GM12891 (cell line): ENCODE results near the gene GDPD2.
A peak's percentile ranks its signal among the peaks of the same experiment; 100 is the strongest.

Experiments
- DNase-seq: peaks from one replicate; pipeline ENCODE4 v3.0.0; 2011; ENCODE audit warnings: low spot score; ENCODE audit not compliant: insufficient read length
- FAIRE-seq: peaks from 2 replicates; lab custom pipeline; 2011; peaks lifted over from hg19 to GRCh38; lab: Jason Lieb, UNC
- PAX5 ChIP-seq: IDR thresholded peaks from 2 replicates; pipeline ENCODE4 v1.6.1; 2011; ENCODE audit warnings: low read length, moderate library complexity, mild to moderate bottlenecking; ENCODE audit not compliant: insufficient read depth, severe bottlenecking
- POLR2A ChIP-seq: IDR thresholded peaks from 2 replicates; pipeline ENCODE4 v1.6.1; 2011; ENCODE audit warnings: low read depth, low read length, control low read depth
- POLR2AphosphoS5 ChIP-seq: IDR thresholded peaks from 2 replicates; pipeline ENCODE4 v1.6.1; 2011; ENCODE audit warnings: low read depth, low read length, control low read depth
- POU2F2 ChIP-seq: IDR thresholded peaks from 2 replicates; pipeline ENCODE4 v1.6.1; 2011; ENCODE audit warnings: low read depth, mild to moderate bottlenecking, control low read depth, low read length, moderate library complexity
- SPI1 ChIP-seq: IDR thresholded peaks from 2 replicates; pipeline ENCODE4 v1.6.1; 2011; ENCODE audit warnings: low read depth, low read length, control low read depth
- TAF1 ChIP-seq: IDR thresholded peaks from 2 replicates; pipeline ENCODE4 v1.6.1; 2011; ENCODE audit warnings: low read depth, low read length, control low read depth

Gene GDPD2

DNA sequence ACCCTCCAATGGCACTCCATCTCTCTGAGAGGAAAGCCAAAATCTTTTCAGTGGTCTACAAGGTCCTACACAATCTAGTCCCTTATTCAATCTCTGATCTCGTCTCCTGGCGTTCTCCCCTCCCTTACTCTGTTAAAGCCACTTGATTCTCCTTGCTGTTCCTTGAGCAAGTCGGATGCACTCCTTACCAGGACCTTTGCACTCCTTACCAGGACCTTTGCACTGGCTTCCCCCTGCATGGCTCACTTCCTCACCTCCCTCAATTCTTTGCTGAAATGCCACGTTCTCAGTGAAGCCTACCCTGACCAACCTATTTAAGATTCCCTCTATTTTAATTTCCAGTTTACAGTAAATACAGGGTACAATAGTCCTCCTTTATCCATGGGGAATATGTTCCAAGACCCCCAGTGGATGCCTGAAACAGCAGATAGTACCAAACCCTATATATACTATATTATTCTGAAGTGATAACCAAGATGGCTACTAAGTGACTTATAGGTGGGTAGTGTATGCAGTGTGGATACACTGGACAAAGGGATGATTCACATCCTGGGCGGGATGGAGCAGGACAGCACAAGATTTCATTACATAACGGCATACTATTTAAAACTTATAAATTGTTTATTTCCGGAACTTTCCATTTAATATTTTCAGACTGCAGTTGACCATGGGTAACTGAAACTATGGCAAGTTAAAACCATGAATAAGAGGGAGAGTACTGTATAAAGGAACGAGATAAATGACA is 15.0 kb downstream of the GDPD2 start:
- TF ChIP-seq SPI1, result no peak
- no peak for TF ChIP-seq POU2F2
- FAIRE-seq (peak; percentile 23), DNase-seq (no peak)

DNA sequence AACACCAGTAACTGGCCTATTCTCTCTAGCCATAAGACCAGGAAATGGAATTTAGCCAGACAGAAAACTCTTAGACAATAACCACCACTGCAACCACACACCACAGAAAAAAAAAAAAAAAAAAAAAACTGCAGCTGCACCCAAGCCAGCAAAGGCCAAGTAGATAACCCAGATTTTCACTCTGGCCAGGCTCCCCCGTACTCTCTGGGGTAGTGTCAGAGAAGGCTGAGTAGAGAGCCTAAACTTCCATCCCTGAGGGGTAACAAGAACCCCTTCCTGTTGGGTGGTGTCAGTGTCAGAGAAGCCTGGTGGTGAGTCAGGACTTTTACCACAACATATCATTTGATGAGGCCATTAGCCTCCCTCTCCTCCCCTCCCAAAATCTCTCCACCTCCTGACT is 15.9 kb downstream of the GDPD2 start:
- TF ChIP-seq POLR2AphosphoS5 (no peak), PAX5 (no peak), TAF1 (no peak), SPI1 (no peak), POU2F2 (no peak), POLR2A (no peak)
- DNase-seq (no peak), FAIRE-seq (peak; percentile 50)

DNA sequence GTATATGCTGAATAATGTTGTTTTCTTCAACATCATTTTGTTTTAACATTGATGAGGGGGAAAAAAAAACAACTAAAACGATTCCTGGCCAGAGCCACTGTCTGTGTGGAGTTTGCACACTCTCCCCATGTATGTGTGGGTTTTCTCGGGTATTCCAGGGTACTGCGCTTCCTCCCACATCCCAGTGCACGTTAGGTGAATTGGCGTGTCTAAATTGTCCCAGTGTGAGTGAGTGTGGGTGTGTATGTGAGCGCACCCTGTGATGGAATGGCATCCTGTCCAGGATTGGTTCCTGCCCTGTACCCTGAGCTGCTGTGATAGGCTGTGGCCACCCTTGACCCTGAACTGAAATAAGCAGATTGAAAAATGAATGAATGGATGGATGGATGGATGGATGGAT is 19.1 kb downstream of the GDPD2 start:
- no peak for TF ChIP-seq TAF1
- FAIRE-seq (no peak), DNase-seq (no peak)

DNA sequence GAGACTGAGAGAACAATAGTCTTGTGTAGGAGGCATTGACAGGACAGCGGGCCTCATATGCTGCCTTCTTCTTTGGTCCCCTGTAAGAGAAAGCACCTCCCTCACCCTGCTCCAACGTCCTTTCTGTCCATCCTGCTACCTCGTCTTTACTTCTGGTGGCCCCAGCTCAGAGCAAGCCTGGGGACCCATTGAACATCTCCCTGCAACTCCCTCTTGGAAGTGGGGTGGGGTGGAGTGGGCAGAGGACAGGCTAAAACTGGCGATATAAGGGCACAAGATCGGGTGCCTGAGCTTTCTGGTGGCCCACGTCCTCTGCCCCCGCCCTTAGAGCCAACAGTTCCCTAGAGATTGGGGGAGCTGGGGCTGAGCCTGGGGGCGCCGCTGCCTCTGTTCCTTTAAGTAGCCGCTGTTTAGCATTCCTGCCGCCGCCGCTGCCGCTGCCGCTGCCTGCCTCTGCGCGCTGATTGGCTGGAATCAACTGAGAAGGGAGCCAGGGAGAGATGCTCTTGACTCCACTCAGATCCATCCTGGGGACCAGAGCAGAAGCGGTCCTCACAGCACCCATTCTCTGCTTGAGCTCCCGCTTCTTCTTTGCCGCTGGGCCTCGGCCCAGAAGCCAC is 21.3 kb downstream of the GDPD2 start, which contains the start of gene DLG3:
Gene DLG3, plus strand, starts transcription at position 510 of the 620 bp plus-strand sequence. CDS start 367 bp downstream, outside the sequence.
- TF ChIP-seq POLR2AphosphoS5 (no peak), POU2F2 (no peak), SPI1 (no peak), POLR2A (no peak), PAX5 (no peak), TAF1 (no peak)
- DNase-seq (no peak), FAIRE-seq (no peak)

DNA sequence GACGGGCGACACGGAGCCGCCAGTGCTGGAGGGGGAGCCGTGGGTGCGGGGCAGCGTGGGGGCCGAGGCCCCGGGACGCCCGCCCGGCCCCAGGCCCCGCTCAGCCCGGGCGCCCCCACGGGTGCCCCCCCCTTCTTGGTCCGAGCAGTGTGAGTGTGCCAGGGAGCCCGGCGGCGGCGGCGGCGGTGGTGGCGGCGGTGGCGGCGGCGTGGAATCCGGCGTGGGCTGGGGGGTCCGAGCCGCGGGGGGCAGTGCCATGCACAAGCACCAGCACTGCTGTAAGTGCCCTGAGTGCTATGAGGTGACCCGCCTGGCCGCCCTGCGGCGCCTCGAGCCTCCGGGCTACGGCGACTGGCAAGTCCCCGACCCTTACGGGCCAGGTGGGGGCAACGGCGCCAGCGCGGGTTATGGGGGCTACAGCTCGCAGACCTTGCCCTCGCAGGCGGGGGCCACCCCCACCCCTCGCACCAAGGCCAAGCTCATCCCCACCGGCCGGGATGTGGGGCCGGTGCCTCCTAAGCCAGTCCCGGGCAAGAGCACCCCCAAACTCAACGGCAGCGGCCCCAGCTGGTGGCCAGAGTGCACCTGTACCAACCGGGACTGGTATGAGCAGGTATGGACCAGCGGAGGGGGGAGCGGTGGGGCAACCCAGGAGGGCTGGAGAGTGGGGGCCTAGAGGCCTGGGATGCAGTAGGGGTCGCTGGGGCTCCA is 22.0 kb downstream of the GDPD2 start:
- no peak for FAIRE-seq

DNA sequence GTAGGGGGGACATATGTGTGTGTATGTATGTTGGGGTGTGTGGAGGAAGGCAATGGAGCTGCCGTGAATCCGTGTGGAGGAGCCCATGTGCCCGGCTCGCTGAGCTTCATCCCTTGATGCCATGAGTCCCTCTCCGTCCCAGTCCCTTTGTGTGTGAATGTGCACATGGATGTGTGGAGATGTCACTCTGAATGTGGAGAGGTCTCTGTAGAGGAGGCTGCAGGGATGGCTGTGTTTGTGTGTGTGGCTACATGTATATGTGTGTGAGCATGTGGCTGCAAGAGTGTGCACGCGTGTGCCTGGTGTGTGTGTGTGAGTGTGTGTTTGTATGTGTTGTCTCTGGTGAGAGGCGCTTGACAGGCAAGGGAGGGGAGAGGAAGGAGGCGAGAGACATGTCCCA is 22.8 kb downstream of the GDPD2 start:
- DNase-seq (no peak), FAIRE-seq (peak; percentile 43)
- no peak for TF ChIP-seq PAX5
- TF ChIP-seq POU2F2, result no peak
- TF ChIP-seq POLR2AphosphoS5, result no peak

More for the DNA sequence above, 22.0 kb downstream of the GDPD2 start:
- TF ChIP-seq POU2F2, result no peak
- TF ChIP-seq POLR2AphosphoS5, result no peak
- no peak for TF ChIP-seq POLR2A
- TF ChIP-seq SPI1, result no peak
- no peak for TF ChIP-seq TAF1
- no peak for TF ChIP-seq PAX5
- DNase-seq, result no peak

DNA sequence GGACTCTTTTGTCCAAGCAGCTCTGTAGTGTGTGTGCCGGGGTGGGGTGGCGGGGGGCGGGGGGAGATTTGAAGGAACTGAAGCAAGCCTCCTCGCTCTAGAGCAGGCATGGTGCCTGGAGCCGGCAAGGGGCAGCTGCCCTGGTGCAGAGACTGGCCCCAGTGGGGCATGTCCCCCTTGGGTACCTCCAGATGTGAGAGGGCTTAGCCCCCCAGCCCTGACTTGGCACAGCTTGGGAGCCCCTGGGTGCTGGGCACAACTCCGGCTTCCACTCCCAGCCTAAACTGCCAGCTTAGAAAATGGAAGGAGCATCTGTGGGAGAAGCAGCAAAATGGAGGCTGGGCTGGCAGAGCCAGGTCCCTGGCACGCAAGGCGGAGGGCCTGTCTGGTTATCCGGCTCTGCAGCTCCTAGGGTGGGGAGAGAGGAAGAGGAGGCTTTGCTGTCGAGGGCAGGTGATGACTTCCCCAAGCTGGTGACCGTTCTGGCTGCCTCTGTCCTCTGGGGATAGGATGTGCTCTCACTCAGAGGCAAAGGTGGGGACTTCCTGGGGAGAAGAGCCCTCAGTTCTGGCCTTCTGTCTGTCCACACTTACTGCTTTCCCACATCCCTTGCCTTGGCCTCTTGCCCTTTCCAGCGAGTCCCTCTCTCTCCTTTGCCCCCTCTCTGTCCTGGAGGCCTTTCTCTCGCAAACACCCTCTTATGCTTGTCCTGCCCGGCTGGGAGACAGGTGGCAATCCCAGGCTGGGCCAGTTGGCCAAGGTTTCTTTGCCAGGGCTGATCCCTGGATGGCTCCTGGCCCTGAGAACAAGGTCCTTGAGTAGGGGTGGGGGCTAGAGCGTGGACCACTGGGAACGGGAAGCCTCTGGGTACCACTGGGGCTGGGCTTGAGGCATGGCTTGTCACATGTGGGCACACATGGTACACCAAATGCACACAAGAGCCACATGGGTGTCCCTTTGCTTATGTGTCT is 23.6 kb downstream of the GDPD2 start:
- FAIRE-seq (no peak), DNase-seq (no peak)
- TF ChIP-seq POU2F2 (no peak), SPI1 (no peak), POLR2AphosphoS5 (no peak), TAF1 (no peak), PAX5 (no peak), POLR2A (no peak)

DNA sequence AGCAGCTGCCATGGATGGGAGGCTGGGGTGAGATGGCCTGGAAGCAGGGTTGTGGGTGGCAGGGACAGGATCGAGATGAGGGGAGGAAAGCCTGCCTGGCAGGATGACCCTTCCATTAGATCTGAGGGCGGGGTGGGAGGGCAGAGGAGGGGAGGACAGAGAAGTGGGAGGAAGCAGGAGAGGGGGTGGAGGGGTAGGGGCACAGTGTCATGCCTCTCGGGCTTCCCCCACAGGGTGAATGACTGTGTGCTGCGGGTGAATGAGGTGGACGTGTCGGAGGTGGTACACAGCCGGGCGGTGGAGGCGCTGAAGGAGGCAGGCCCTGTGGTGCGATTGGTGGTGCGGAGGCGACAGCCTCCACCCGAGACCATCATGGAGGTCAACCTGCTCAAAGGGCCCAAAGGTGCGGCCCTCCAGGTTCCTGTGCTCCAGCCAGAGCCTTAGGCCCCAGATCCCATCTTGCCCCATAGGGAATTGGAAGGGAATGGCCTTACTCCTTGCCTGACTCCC is 26.4 kb downstream of the GDPD2 start:
- no peak for DNase-seq
- TF ChIP-seq PAX5 (no peak), POU2F2 (no peak), SPI1 (no peak), POLR2AphosphoS5 (no peak), TAF1 (no peak), POLR2A (no peak)
- FAIRE-seq, result no peak

DNA sequence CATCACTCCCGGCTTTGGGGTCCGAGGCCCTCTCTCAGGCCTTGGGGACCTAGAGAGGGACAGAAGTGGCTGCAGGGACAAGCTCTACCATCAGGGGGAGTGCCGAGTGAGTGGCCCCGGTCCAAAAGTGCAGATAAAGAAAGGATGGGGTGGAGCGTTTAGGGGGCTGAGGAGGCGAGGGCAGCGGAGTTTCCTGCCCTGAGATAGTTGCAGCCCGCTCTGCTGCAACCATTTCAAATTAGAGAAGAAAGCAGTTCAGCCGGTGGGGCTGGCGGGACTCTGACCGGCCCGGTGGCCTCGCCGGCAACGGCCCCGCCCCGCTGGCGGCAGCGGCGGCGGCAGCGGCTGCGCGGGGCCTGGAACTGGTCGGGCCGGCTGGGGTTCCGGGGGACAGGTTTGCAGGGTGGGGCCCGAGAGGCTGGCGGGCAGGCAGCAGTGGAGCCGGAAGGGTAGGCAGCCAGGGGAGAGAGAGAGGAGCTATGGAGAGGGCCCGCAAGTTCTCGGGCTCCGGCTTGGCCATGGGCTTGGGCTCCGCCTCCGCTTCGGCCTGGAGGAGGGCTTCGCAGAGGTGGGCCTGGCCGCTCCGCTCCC is 29.1 kb downstream of the GDPD2 start:
- FAIRE-seq (peak; percentile 91), DNase-seq (no peak)
- TF ChIP-seq PAX5 (no peak), TAF1 (no peak), SPI1 (no peak), POU2F2 (no peak), POLR2A (no peak), POLR2AphosphoS5 (no peak)
